ENCODE results near the gene PARVG.

GRCh38 chr22:44151676-44152075 lies 29.0 kb upstream of the PARVG start:
- TF ChIP-seq CTCF (IDR thresholded peaks at IDR 0.05) (no peak), POLR2A (IDR thresholded peaks at IDR 0.05; ENCODE audit: low read depth) (no peak)

Data from esophagus muscularis mucosa (tissue), 3 donors.